HG03439 (cell line): ENCODE data around the gene UIMC1.

Experiments
- ATAC-seq: cut with Tn5 transposase; IDR thresholded peaks from one replicate; pipeline ENCODE4 v1.9.1; 2021; ENCODE audit warnings: mild to moderate bottlenecking, moderate library complexity; ENCODE audit not compliant: unreplicated experiment

Gene UIMC1

GRCh38 chr5:176956756-176957155, 49.8 kb downstream of the UIMC1 start:
- ATAC-seq, result no peak

GRCh38 chr5:176955895-176956294, 50.7 kb downstream of the UIMC1 start:
- no peak for ATAC-seq

DNA sequence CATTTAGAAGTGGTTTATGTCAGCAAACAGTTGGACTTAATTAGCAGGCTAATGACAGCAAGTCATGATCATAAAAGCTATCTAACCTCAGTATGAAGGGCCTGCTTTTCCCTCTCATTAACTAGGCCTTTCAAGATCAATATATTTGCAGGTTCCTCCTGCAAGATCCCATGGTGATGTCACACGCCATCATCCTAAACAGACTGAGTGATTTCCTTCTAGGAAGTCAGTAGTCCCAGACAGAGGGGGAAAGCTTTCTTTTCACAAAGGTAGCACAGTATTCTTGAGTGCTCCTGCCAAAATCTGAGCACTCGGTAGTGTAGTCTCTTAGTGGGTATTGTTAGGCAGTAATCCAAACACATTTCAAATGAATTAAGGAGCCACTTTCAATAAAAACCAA, 52.5 kb downstream of the UIMC1 start:
- ATAC-seq, result no peak

DNA sequence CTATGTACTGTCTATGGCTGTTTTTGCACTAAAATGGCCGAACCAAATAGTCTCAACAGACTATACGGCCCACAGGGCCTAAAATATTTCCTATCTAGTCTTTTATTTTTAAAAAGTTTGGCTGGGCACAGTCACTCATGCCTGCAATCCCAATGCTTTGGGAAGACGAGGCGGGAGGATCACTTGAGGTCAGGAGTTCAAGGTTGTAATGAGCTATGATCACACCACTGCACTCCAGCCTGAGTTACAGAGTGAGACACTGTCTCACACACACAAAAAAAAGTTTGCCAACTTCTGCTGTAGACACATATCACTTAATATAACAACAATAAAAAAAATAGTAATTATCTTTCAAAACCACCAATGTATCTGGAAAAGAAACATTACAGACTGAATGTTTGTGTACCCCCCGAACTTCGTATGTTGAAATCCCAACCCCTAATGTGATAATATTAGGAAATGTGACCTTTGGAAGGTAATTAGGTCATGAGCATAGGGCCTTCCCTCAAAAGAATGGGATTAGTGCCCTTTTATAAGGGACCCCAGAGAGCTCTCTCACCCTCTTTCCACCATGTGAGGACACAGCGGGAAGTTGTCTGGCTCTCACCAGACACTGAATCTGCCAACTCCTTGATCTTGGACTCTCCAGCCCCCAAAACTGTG, 53.9 kb downstream of the UIMC1 start:
- ATAC-seq, result no peak

DNA sequence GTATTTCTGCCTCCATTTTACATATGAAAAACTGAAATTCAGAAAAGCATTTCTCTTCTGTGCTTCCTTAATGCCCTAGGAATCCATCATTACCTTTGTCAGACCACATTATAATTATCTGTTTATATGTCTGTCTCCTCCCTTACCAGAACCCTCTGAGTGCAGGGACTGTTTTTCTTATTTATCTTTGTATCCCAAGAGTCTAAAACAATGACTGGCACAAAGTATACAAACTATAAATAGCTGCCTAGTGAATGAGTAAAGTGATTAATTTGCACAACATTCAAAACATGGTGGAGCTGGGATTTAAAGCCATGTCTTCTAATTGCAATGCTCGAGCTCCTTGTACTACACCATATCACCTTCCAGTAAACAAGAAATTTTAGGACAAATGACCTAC, 58.1 kb downstream of the UIMC1 start:
- ATAC-seq, result no peak

GRCh38 chr5:176947847-176948246, 58.7 kb downstream of the UIMC1 start:
- no peak for ATAC-seq

DNA sequence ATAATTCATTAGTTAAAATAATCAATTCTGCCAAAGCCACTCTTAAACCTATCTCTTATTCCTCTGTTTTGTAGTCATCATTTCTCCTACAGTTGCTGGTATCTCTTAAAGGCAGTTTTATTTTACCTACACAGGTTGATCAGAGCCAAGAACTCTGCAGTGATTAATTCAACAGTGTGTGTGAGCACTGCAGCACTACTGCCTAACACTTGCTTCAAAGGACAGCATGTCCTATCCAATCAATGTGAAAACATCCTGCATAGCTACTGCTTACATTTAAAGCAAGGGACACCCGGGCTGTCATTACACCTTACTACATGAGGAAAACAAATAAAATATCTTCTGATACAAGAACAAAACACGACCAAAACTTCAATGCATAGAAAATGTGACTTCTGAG, 62.3 kb downstream of the UIMC1 start:
- ATAC-seq, result no peak

- no peak for ATAC-seq
Observed at GRCh38 chr5:176943816-176944215, 62.8 kb downstream of the UIMC1 start.

GRCh38 chr5:176941951-176942350, 64.6 kb downstream of the UIMC1 start:
- no peak for ATAC-seq

- no peak for ATAC-seq
Observed at GRCh38 chr5:176938472-176938871, 68.1 kb downstream of the UIMC1 start.

DNA sequence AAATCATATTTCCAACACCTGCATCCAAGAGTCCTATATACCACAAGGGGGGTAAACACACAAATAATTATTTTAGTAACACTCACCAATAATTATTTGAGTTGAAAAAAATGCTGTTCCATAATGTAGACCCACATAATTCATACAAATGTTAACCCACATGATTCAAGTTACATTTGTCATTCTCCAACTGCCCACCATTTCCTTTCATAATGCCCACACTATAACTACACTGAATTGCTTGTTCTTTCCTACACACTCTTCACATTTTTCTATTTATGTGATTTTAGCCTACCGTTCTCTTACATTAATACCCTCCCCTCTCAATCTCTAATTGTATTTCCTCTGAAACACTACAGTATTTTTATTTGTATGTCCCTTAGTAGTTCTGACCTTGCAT, 71.6 kb downstream of the UIMC1 start:
- ATAC-seq, result no peak

GRCh38 chr5:176934309-176934930, 72.2 kb downstream of the UIMC1 start:
- no peak for ATAC-seq

- ATAC-seq, result no peak
Observed at GRCh38 chr5:176929654-176930053, 76.9 kb downstream of the UIMC1 start.

GRCh38 chr5:176927562-176927961, 79.0 kb downstream of the UIMC1 start:
- ATAC-seq, result no peak

- no peak for ATAC-seq
Observed at GRCh38 chr5:176922817-176923216, 83.8 kb downstream of the UIMC1 start.

- ATAC-seq, result no peak
Observed at GRCh38 chr5:176921714-176922113, 84.9 kb downstream of the UIMC1 start.

DNA sequence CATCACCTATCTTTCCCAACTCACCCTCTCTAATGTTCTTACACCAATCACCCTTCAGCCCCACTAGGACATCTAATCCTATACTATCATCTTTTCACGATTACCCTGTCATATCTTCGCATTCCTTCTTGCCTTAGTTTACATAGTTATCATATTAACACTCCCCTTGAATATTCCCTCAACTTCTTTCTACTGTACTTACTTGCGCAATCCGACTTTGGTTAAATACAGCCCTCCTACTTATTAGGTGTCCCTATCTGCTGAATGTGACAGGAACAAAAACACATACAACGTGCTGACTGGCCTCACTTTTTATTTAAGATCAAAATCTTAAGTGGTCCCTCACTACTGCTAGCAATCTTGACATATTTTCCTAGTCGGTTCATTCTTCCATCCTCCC, 88.0 kb downstream of the UIMC1 start:
- ATAC-seq, result no peak

GRCh38 chr5:176916337-176916736, 90.2 kb downstream of the UIMC1 start:
- no peak for ATAC-seq

DNA sequence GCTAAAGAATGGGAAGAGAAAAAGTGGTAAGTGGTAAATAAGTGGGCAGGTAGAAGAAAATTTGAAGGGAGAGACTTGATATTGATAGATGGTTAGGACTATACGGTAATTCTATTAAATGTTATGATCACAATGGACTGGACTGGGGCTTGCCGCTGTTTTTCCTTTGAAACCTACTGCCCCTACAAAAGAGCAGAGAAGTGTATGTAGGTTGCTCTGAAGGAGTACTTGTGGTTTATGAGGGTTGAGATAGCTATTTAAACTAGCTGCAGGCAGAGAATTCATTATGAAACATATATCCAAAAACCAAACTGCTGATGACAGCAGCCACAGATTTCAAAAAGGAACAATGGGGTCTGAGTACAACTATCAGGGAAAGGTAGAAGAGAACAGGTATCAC, 90.7 kb downstream of the UIMC1 start:
- no peak for ATAC-seq

DNA sequence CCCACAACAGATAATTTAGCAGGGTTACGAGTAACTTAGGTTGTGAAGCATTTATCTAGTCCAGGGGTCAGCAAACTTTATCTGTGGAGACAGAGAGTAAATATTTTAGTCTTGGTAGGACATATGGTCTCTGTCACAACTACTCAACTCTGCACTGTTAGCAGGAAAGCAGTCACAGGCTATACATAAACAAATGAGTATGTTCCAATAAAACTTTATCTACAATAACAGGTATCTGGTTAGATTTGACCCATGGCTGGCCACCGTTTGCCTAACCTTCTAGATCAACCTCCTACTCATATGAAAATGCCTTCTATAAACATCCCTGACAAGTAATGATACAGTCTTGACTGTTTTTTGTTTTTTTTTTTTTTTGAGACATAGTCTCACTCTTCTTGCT, 94.5 kb downstream of the UIMC1 start:
- no peak for ATAC-seq

DNA sequence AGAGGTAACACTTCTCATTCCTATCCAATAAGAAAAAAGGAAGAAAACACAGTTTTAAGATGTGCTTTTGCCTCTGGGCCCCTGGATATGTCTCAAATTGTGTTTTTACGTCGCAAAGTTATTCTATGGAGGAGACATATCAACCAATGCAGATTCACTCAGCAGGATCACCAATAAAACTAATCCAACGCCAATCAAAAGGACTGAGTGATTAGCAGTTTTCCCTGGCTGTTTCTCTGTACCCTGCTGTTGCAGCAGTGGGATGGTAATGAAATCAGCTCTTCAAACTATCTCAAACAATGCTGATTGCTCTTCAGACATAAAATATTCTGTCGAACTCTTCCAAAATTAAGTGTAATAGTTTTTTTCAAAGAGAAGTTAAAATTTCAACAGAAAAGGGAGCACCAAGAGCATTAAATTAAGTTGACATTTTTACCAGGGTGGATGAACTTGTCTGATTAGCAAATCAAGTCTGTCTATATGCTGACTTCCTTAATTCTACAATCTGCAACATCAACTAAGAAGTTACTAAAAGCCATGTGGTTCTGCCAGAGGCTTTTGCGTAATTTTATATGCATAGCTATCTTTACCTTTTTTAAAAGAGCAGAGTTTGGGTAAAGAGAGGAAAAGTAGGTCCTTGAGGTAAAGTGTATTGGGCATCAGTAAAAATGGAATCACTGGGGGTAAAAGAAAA, 97.8 kb downstream of the UIMC1 start:
- ATAC-seq, result no peak

- no peak for ATAC-seq
Observed at GRCh38 chr5:176906796-176907195, 99.8 kb downstream of the UIMC1 start.
